Measurements from ENCODE around the gene ACTL10.

DNA sequence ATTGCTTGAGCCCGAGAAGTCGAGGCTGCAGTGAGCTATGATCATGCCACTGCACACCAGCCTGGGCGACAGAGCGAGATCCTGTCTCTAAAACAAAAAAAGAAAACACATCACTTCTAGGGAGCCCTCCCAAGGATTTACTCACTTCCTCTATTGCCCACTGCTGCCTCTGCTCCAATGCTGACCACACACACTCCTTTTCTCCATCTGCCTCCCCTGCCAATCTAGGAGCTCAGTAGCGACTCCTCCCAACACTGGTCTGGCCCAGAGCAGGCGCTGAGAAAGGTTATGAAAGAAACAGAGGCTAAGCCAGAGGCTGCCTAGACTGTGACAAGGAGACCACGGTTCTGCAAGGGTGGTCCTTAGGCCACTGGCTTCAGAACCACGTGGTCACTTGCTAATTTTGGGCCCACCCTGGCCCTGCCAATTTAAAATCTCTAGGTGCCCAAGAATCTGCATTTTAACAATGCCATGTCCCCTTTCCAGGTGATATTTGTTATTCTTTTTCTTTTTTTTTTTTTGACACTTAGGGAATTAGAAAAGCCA is 20.7 kb downstream of the ACTL10 start:
- TF ChIP-seq, protein P1, sequence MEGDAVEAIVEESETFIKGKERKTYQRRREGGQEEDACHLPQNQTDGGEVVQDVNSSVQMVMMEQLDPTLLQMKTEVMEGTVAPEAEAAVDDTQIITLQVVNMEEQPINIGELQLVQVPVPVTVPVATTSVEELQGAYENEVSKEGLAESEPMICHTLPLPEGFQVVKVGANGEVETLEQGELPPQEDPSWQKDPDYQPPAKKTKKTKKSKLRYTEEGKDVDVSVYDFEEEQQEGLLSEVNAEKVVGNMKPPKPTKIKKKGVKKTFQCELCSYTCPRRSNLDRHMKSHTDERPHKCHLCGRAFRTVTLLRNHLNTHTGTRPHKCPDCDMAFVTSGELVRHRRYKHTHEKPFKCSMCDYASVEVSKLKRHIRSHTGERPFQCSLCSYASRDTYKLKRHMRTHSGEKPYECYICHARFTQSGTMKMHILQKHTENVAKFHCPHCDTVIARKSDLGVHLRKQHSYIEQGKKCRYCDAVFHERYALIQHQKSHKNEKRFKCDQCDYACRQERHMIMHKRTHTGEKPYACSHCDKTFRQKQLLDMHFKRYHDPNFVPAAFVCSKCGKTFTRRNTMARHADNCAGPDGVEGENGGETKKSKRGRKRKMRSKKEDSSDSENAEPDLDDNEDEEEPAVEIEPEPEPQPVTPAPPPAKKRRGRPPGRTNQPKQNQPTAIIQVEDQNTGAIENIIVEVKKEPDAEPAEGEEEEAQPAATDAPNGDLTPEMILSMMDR (IDR thresholded peaks at IDR 0.05), result no peak
- TF ChIP-seq POLR2AphosphoS5 (IDR thresholded peaks at IDR 0.05) (no peak), EP300 (IDR thresholded peaks at IDR 0.05; ENCODE audit: low read depth) (no peak)
